ENCODE measurements around the gene BSG.

DNA sequence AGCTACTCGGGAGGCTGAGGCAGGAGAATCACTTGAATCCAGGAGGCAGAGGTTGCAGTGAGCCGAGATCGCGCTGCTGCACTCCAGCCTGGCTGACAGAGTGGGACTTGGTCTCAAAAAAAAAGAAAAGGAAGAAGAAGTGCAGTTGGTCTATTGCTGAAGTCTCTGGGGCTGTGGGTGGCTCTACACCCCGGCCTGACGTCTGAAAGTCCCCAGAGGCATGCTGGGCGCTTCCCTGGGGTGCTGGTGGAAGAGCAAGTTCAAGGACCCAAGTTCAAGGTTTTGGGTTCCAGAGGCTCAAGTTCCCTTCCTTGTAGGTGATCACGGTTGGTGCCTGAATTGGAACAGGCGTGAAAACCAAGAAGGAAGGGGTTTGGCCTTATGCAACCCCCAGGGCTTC is 21.1 kb downstream of the BSG start:
- TF ChIP-seq CTCF (IDR thresholded peaks at IDR 0.05; ENCODE audit: low read depth, low read length, missing input control): no peak
- no peak for TF ChIP-seq HNF4A (conservative IDR thresholded peaks at IDR 0.05)
- TF ChIP-seq RAD21 (IDR thresholded peaks at IDR 0.05): no peak
- TF ChIP-seq TAF1 (conservative IDR thresholded peaks at IDR 0.05): no peak
- TF ChIP-seq, protein P1, sequence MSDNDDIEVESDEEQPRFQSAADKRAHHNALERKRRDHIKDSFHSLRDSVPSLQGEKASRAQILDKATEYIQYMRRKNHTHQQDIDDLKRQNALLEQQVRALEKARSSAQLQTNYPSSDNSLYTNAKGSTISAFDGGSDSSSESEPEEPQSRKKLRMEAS (IDR thresholded peaks at IDR 0.05): no peak
- TF ChIP-seq ZBTB33 (IDR thresholded peaks at IDR 0.05): no peak
- no peak for TF ChIP-seq YY1 (IDR thresholded peaks at IDR 0.05)
- TF ChIP-seq, protein P2, sequence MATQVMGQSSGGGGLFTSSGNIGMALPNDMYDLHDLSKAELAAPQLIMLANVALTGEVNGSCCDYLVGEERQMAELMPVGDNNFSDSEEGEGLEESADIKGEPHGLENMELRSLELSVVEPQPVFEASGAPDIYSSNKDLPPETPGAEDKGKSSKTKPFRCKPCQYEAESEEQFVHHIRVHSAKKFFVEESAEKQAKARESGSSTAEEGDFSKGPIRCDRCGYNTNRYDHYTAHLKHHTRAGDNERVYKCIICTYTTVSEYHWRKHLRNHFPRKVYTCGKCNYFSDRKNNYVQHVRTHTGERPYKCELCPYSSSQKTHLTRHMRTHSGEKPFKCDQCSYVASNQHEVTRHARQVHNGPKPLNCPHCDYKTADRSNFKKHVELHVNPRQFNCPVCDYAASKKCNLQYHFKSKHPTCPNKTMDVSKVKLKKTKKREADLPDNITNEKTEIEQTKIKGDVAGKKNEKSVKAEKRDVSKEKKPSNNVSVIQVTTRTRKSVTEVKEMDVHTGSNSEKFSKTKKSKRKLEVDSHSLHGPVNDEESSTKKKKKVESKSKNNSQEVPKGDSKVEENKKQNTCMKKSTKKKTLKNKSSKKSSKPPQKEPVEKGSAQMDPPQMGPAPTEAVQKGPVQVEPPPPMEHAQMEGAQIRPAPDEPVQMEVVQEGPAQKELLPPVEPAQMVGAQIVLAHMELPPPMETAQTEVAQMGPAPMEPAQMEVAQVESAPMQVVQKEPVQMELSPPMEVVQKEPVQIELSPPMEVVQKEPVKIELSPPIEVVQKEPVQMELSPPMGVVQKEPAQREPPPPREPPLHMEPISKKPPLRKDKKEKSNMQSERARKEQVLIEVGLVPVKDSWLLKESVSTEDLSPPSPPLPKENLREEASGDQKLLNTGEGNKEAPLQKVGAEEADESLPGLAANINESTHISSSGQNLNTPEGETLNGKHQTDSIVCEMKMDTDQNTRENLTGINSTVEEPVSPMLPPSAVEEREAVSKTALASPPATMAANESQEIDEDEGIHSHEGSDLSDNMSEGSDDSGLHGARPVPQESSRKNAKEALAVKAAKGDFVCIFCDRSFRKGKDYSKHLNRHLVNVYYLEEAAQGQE (IDR thresholded peaks at IDR 0.05): no peak
- no peak for TF ChIP-seq RXRA (IDR thresholded peaks at IDR 0.05)
- TF ChIP-seq, protein P3, sequence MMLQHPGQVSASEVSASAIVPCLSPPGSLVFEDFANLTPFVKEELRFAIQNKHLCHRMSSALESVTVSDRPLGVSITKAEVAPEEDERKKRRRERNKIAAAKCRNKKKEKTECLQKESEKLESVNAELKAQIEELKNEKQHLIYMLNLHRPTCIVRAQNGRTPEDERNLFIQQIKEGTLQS (IDR thresholded peaks at IDR 0.05): no peak
- no peak for TF ChIP-seq FOXA1 (IDR thresholded peaks at IDR 0.05)
- TF ChIP-seq EGR1 (IDR thresholded peaks at IDR 0.05; ENCODE audit: low read depth in 2 of 2): no peak
